Measurements from ENCODE around the gene LRRC42. TPM values are rescaled to one million over a fixed set of nuclear protein-coding genes. Genes with fewer than 3 reads are reported as not detected.

The LRRC42 gene
- total and polyA plus RNA-seq, 12 donors: 15.2 to 43.4 (median 31.6) TPM

- Histone ChIP-seq H3K4me3 (no peak overlapping the region), H3K27me3 (no peaks in the 10 kb centered on the region), H3K9me3 (replicated peaks in 1 of 3) (no peaks in the 10 kb centered on the region), H3K36me3 (replicated peaks in 1 of 2) (no peaks in the 10 kb centered on the region), H3K4me1 (replicated peaks in 1 of 2) (no peaks in the 10 kb centered on the region), H3K27ac (no peak overlapping the region)
- DNase-seq: no peak
- TF ChIP-seq POLR2A (IDR thresholded peaks at IDR 0.05) (no peak), CTCF (IDR thresholded peaks at IDR 0.05) (no peak)
- intact Hi-C loops (cut with DNase I): no loop called here
- 92 to 99% (median 95%) methylated on average over 18 to 27 of the region's 27 CpGs for WGBS, 4 donors
These were observed 58.4 kb downstream of the LRRC42 start for GRCh38 chr1:54004481-54005049.

GRCh38 chr1:54006508-54006907, 60.4 kb downstream of the LRRC42 start:
- Histone ChIP-seq H3K27ac (no peak overlapping the region), H3K4me3 (no peak overlapping the region), H3K9me3 (replicated peaks in 1 of 3) (no peaks in the 10 kb centered on the region), H3K36me3 (replicated peaks in 1 of 2) (no peaks in the 10 kb centered on the region), H3K27me3 (no peaks in the 10 kb centered on the region), H3K4me1 (replicated peaks in 1 of 2) (no peaks in the 10 kb centered on the region)
- WGBS, 4 donors: 64 to 75% (median 71%) methylated on average over 4 of the region's 4 CpGs
- no peak for TF ChIP-seq POLR2A (IDR thresholded peaks at IDR 0.05)
- intact Hi-C loops (cut with DNase I): no loop called here
- peak in 1 of 7 donors; percentile 2 for DNase-seq

GRCh38 chr1:54007613-54008012, 61.5 kb downstream of the LRRC42 start:
- no peaks in the 10 kb centered on the region for H3K9me3 ChIP-seq (replicated peaks in 1 of 3)
- H3K27me3 ChIP-seq: no peaks in the 10 kb centered on the region
- 78 to 95% (median 89%) methylated on average over 4 of the region's 4 CpGs for WGBS, 4 donors
- H3K36me3 ChIP-seq (replicated peaks in 1 of 2): no peaks in the 10 kb centered on the region
- H3K27ac ChIP-seq: no peak overlapping the region
- DNase-seq: peak in 1 of 7 donors; percentile 5
- H3K4me3 ChIP-seq: no peak overlapping the region
- intact Hi-C loops (cut with DNase I): no loop called here
- no peak for TF ChIP-seq CTCF (IDR thresholded peaks at IDR 0.05)
- no peak for TF ChIP-seq POLR2A (IDR thresholded peaks at IDR 0.05)
- no peaks in the 10 kb centered on the region for H3K4me1 ChIP-seq (replicated peaks in 1 of 2)

- Histone ChIP-seq H3K36me3 (replicated peaks in 1 of 2) (no peaks in the 10 kb centered on the region), H3K27ac (no peak overlapping the region), H3K9me3 (replicated peaks in 1 of 3) (no peaks in the 10 kb centered on the region), H3K27me3 (no peaks in the 10 kb centered on the region), H3K4me1 (replicated peaks in 1 of 2) (no peaks in the 10 kb centered on the region), H3K4me3 (no peak overlapping the region)
- DNase-seq: peak in 1 of 7 donors; percentile 4
- TF ChIP-seq POLR2A (IDR thresholded peaks at IDR 0.05) (no peak), CTCF (IDR thresholded peaks at IDR 0.05) (no peak)
- intact Hi-C loops (cut with DNase I): no loop called here
- 85 to 90% (median 88%) methylated on average over 8 to 13 of the region's 13 CpGs for WGBS, 4 donors
These were observed 62.7 kb downstream of the LRRC42 start for GRCh38 chr1:54008876-54009275.

- DNase-seq: no peak
- WGBS, 4 donors: 66 to 89% (median 85%) methylated on average over 4 of the region's 4 CpGs
- no peak overlapping the region for H3K27ac ChIP-seq
- H3K36me3 ChIP-seq (replicated peaks in 1 of 2): no peaks in the 10 kb centered on the region
- no peak for TF ChIP-seq CTCF (IDR thresholded peaks at IDR 0.05)
- no peak for TF ChIP-seq POLR2A (IDR thresholded peaks at IDR 0.05)
- intact Hi-C loops (cut with DNase I): no loop called here
- no peak overlapping the region for H3K4me3 ChIP-seq
- H3K27me3 ChIP-seq: no peaks in the 10 kb centered on the region
- H3K9me3 ChIP-seq (replicated peaks in 1 of 3): no peaks in the 10 kb centered on the region
- no peaks in the 10 kb centered on the region for H3K4me1 ChIP-seq (replicated peaks in 1 of 2)
These were observed 63.3 kb downstream of the LRRC42 start for GRCh38 chr1:54009406-54009805.
